Spleen (tissue), 11 donors: ENCODE measurements around the gene LHB. TPM values are rescaled to one million over a fixed set of nuclear protein-coding genes. Genes with fewer than 3 reads are reported as not detected.
"Not testable (repeated sequence)": the region's sequence is repeated elsewhere in the genome, so short reads cannot be mapped to it uniquely, and the experiment has no call there.

Experiments used
- DNase-seq: peaks from one replicate; pipeline ENCODE4 v3.0.0-alpha.2; 2020
- H3K27ac ChIP-seq, 8 donors: fragments of 200-600 bp; sonication (generic) in 7 of 8; 1 replicate in 4 of 8; 2 replicates in 4 of 8; pipeline versions ENCODE4 v1.5.0 to v1.8.0; 2016 to 2021; ENCODE audit warnings: inconsistent platforms in 4 of 8, mild to moderate bottlenecking in 4 of 8, moderate library complexity in 1 of 8
- H3K27me3 ChIP-seq, 7 donors: fragments of 200-600 bp; sonication (generic) in 6 of 7; replicated peaks in 1 of 7; 1 replicate in 4 of 7; 2 replicates in 3 of 7; pipeline versions ENCODE4 v1.5.0 to v1.8.0; 2016 to 2021; ENCODE audit warnings: inconsistent platforms in 3 of 7, mild to moderate bottlenecking in 1 of 7
- H3K36me3 ChIP-seq, 6 donors: fragments of 200-600 bp; sonication (generic) in 5 of 6; 1 replicate in 4 of 6; 2 replicates in 2 of 6; pipeline versions ENCODE4 v1.5.0 to v1.8.0; 2016 to 2021; ENCODE audit warnings: inconsistent platforms in 2 of 6
- H3K4me1 ChIP-seq, 6 donors: fragments of 200-600 bp; sonication (generic) in 5 of 6; 1 replicate in 3 of 6; 2 replicates in 3 of 6; pipeline versions ENCODE4 v1.5.0 to v1.8.0; 2016 to 2021; ENCODE audit warnings: inconsistent platforms in 3 of 6
- H3K4me3 ChIP-seq, 8 donors: fragments of 200-600 bp; sonication (generic) in 7 of 8; 1 replicate in 4 of 8; 2 replicates in 4 of 8; pipeline versions ENCODE4 v1.5.0 to v1.8.0; 2016 to 2021; ENCODE audit warnings: inconsistent platforms in 4 of 8, mild to moderate bottlenecking in 4 of 8, moderate library complexity in 2 of 8
- H3K9me3 ChIP-seq, 8 donors: fragments of 200-600 bp; sonication (generic) in 7 of 8; 1 replicate in 4 of 8; 2 replicates in 4 of 8; pipeline versions ENCODE4 v1.5.0 to v1.8.0; 2016 to 2021; ENCODE audit warnings: inconsistent platforms in 4 of 8
- CTCF ChIP-seq, 11 experiments: fragments of 200-600 bp in 7 of 11; fragments of 450-650 bp in 4 of 11; sonication (generic) in 4 of 11; IDR thresholded peaks in 8 of 11; conservative IDR thresholded peaks in 3 of 11; 1 replicate in 7 of 11; 2 replicates in 4 of 11; pipeline versions ENCODE4 v1.4.0 to v1.8.0; 2016 to 2021; ENCODE audit warnings: antibody characterized with exemption in 11 of 11, inconsistent platforms in 4 of 11, mild to moderate bottlenecking in 1 of 11
- POLR2A ChIP-seq, 3 donors: fragments of 450-650 bp; IDR thresholded peaks; one replicate each; pipeline ENCODE4 v1.5.1; 2017; ENCODE audit warnings: antibody characterized with exemption in 3 of 3, mild to moderate bottlenecking in 1 of 3
- POLR2AphosphoS5 ChIP-seq, 3 donors: sonication (generic); formaldehyde crosslinking; IDR thresholded peaks; one replicate each; pipeline ENCODE4 v1.5.1; 2017; ENCODE audit warnings: antibody characterized with exemption in 3 of 3
- WGBS, 5 donors: extraction: QIAGEN DNeasy Blood & Tissue Kit in 3 of 5; methylation state at CpG; one replicate each; pipeline versions ENCODE4 v1.1.5 to v1.1.7; 2013 to 2018; 5-methylcytosine and 5-hydroxymethylcytosine counted together
- intact Hi-C: fragments of 100-400 bp; cut with DNase I; formaldehyde crosslinking; loops from one replicate; pipeline ENCODE4 v1.15.0; 2023; ENCODE audit warnings: low total_unique reads
- polyA plus RNA-seq, 3 donors: library from polyadenylated mRNA; stranded (reverse); fragments of 200-250 nt; gene quantifications; one replicate each; pipeline ENCODE4 v1.2.1, GENCODE V29; 2013
- total RNA-seq, 7 donors: library from RNA; depleted of rRNA in 3 of 7; stranded (reverse); fragments of >200 nt in 3 of 7; fragmentation: NEBNext Ultra II Directional in 4 of 7; extraction: Animal tissue kit (Norgen Biotek cat#: 25700) in 4 of 7; gene quantifications; one replicate each; pipeline versions ENCODE4 v1.1.0 to v1.2.1, GENCODE V29; 2016 to 2021
- donor health status: healthy with polysubstance abuse.
- donor health status: DM: no; HTN: no; CAD: no; lungs with moderate emphysema.
- donor health status: DM: no; HTN: no; CAD: no.
- donor health status: Bipolar disorder and iron deficiency.
- donor health status: healthy.
- donor health status: DM: no; HTN: no; CAD: no.
- donor health status: DM: yes; HTN: yes; CAD: no.

The LHB gene
- total and polyA plus RNA-seq, 10 donors: 0.50 to 1.5 (median 1.1) TPM; not detected in 6

- H3K4me3 ChIP-seq, DNase-seq, H3K27me3 ChIP-seq, H3K36me3 ChIP-seq, H3K4me1 ChIP-seq, intact Hi-C loops, H3K9me3 ChIP-seq, H3K27ac ChIP-seq: not testable (repeated sequence)
- WGBS, 5 donors: 68 to 76% (median 69%) methylated on average over 6 to 10 of the region's 12 CpGs
These were observed 32.1 kb upstream of the LHB start, which contains the start of gene CGB8 for GRCh38 chr19:49049011-49049410. TSS of gene CGB8 (minus strand) at chr19:49049111. CDS start at chr19:49048739, 372 bp downstream.

- H3K4me1 ChIP-seq, intact Hi-C loops, H3K27ac ChIP-seq, H3K9me3 ChIP-seq, DNase-seq, H3K36me3 ChIP-seq, H3K4me3 ChIP-seq, H3K27me3 ChIP-seq: not testable (repeated sequence)
- WGBS, 5 donors: 69 to 78% (median 73%) methylated on average over 6 to 15 of the region's 15 CpGs
These were observed 26.7 kb upstream of the LHB start, which contains the start of gene CGB5 for GRCh38 chr19:49043548-49043947. TSS of gene CGB5 (plus strand) at chr19:49043848. CDS start at chr19:49044210, 362 bp downstream.

- H3K4me1 ChIP-seq, H3K9me3 ChIP-seq, H3K27ac ChIP-seq, H3K4me3 ChIP-seq, DNase-seq, intact Hi-C loops, H3K36me3 ChIP-seq, H3K27me3 ChIP-seq: not testable (repeated sequence)
- 82 to 96% (median 85%) methylated on average over 1 to 4 of the region's 4 CpGs for WGBS, 5 donors
These were observed 25.8 kb upstream of the LHB start for GRCh38 chr19:49042666-49043065.

- 80 to 92% (median 84%) methylated on average over 13 to 17 of the region's 17 CpGs for whole genome bisulfite sequencing, 5 donors
- TF ChIP-seq CTCF (IDR thresholded peaks at IDR 0.05 in 8 of 11, conservative IDR thresholded peaks at IDR 0.05 in 3 of 11): no peak
- no peak for TF ChIP-seq POLR2A (IDR thresholded peaks at IDR 0.05)
- no peak for TF ChIP-seq POLR2AphosphoS5 (IDR thresholded peaks at IDR 0.05)
- Histone ChIP-seq H3K4me1 (no peaks in the 10 kb centered on the region), H3K36me3 (no peaks in the 10 kb centered on the region), H3K27me3 (no peaks in the 10 kb centered on the region), H3K27ac (no peak overlapping the region), H3K9me3 (no peaks in the 10 kb centered on the region), H3K4me3 (no peak overlapping the region)
- no peak for DNase-seq
- intact Hi-C loops: no loop called here
These were observed 25.3 kb upstream of the LHB start for GRCh38 chr19:49042177-49042576.

GRCh38 chr19:49039736-49040135, 22.8 kb upstream of the LHB start:
- H3K36me3 ChIP-seq, H3K4me3 ChIP-seq, H3K9me3 ChIP-seq, DNase-seq, H3K4me1 ChIP-seq, intact Hi-C loops, H3K27ac ChIP-seq, H3K27me3 ChIP-seq: not testable (repeated sequence)
- WGBS, 5 donors: 51 to 70% (median 64%) methylated on average over 8 to 9 of the region's 9 CpGs

GRCh38 chr19:49038557-49039276, 21.8 kb upstream of the LHB start:
- H3K27me3 ChIP-seq, H3K36me3 ChIP-seq, DNase-seq, H3K27ac ChIP-seq, intact Hi-C loops, H3K9me3 ChIP-seq, H3K4me1 ChIP-seq, H3K4me3 ChIP-seq: not testable (repeated sequence)
- WGBS, 5 donors: 86 to 93% (median 88%) methylated on average over 15 to 26 of the region's 26 CpGs

- H3K36me3 ChIP-seq, H3K27me3 ChIP-seq, H3K9me3 ChIP-seq, H3K27ac ChIP-seq, intact Hi-C loops, H3K4me3 ChIP-seq, DNase-seq, H3K4me1 ChIP-seq: not testable (repeated sequence)
- 88 to 99% (median 93%) methylated on average over 5 to 8 of the region's 8 CpGs for WGBS, 5 donors
These were observed 21.2 kb upstream of the LHB start for GRCh38 chr19:49038111-49038510.
